EL (cell line): Measurements from ENCODE around the gene SDCCAG8.
A peak's percentile ranks its signal among the peaks of the same experiment; 100 is the strongest.
"Not testable (repeated sequence)": the region's sequence is repeated elsewhere in the genome, so short reads cannot be mapped to it uniquely, and the experiment has no call there.

Experiments used
- DNase-seq: peaks from one replicate; pipeline ENCODE4 v3.0.0-alpha.2; 2016

The SDCCAG8 gene

DNA sequence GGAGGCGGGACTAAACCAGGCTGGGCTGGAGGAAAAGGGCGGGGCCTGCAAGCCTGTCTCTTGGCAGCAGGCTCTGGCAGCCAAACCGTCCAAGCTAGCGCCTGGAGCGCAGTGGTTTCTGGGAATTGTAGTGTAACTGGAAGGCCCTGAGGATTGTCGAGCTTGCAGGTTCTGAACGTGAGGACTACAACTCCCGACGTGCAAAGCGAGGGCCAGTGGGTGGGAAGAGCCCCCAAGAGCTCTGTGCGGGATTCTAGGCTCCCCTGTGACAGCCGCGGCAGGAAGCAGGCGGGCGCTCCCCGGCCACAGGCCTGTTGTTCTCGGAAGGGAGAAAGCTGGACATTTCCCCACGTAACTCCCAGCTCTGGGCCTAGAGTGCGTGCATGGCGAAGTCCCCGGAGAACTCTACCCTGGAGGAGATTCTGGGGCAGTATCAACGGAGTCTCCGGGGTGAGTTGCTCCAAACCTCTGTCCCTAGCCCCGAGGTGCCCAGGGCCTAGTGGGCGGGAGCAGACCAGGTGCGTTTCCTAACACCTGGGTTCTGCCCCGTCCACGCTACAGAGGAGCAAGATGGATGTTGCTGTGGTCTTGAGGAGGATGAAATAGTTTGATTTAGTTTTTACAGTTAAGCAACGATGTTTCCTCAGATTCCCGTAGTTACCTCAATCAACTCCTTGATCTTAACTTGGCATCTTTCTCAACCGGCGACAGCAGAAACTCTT is at the start of gene SDCCAG8:
TSS of gene SDCCAG8 (plus strand) at position 251 of the 722 bp plus-strand sequence. CDS start at position 384, 133 bp downstream.
- DNase-seq = peak; percentile 100

DNA sequence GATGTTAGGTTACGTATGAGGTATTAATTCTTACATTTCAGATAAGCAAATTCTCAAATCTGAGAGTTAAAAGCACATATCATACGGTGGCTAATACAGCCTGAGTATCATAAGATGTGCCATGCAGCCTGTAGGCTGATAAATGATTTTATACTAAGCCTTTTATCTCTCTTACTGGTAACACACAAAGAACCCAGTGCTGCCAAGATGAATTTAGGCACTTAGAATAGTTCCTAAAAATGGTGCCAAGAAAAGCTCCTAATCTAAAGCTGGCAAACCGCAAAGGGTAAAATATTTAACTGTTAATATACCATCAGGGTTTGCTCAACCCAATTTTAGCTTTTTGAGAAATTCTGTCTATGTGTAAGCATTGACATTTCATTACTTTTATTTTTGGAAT is 43.9 kb upstream of the SDCCAG8 start:
- DNase-seq = not testable (repeated sequence)

DNA sequence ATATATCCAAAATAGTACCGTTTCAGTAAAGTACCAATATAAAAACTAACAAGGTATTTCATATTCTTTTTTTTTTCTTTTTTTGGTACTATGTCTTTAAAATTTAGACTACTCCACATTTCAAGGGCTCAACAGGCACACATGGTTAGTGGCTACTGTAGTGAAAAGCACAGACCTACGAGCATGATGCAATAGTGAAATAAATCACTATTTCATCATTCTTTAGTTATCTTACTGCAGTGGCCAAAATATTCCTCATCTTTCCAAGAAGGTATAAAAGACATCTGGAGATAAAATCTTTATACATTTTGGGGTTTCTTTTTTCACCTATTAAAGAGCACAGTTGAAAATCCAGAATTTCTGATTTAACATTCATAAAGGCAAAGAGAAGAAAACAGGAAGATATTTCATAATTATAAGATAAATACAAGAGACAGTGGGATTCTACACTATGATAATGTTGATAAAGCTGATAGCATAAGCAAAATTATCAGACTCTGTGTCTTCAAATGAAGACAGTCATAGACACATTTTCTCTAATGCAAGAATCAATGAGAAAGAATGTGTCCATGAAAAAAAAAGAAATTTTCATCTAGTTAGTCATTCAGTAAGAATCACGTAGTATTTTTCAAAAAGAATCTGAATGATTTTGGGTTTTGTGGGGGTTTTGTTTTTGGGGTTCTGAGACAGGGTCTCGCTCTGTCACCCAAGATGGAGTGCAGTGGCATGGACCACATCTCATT is 42.6 kb upstream of the SDCCAG8 start:
- peak; percentile 64 for DNase-seq

DNA sequence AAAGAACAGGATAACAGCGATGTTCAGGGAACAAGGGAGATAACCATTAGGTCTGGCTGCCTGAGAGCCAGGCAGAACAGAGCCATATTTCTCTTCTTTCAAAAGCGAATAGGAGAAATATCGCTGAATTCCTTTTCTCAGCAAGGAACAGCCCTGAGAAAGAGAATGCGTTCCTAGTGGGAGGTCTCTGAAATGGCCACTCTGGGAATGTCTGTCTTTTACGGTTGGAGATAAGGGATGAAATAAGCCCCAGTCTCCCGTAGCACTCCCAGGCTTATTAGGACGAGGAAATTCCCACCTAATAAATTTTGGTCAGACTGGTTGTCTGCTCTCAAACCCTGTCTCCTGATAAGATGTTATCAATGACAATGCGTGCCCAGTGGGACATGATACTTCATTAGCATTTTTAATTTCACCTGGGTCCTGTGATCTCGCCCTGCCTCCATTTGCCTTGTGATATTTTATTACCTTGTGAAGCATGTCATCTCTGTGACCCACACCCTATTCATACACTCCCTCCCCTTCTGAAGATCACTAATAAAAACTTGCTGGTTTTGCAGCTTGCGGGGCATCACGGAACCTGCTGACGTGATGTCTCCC is 40.5 kb upstream of the SDCCAG8 start:
- not testable (repeated sequence) for DNase-seq

DNA sequence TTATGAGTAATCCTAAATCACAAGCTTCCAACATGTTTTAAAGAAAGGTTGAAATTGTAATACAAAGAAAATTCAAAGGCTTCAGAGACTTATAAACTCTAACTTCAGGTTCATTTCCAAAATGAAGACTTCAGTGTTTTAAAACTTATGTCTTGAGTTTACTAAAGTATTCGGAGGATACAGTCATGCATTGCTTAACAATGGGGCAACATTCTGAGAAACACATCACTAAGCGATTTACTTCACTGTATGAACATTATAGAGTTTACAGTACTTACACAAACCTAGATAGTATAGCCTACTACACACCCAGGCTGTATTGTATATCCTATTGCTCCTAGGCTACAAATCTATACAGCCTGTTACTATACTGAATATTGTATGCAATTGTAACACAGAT is 39.1 kb upstream of the SDCCAG8 start:
- DNase-seq = no peak

DNA sequence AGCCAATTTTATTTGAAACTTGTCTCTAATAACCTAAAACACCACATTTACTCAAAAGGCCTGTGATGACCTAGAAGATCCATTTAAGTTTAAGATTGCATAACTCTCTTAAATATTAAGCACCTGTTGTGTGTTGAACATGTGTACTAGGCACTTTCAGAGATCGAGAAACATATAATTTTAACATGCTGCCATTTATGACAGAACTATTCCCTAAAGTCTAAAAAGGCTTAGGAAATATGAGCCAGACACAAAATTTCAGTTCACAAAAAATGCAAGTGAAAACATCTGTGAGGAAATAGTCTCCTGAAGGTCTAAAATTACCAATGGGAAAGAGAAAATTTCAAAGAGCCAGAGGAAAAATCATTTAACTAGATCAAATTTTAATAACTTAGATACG is 38.5 kb upstream of the SDCCAG8 start:
- DNase-seq = no peak

DNA sequence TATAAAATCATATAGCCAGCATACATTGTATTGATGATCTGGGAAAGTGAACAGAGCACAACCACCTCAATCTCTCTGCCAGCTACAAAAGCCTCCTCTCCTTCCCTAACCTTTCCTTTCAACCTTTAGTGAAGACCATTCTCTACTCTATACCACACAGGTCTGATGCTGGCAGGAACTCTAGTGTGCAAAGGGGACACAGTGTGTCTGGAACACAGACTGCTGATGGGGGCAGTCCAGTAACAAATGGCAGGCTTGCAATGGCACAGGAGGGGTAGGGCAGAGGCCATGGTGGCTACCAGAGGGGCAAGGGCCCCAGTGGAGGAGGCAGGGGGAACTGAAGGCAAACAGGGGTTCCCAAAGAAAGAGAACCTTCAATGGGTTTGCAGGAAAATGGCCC is 37.8 kb upstream of the SDCCAG8 start:
- DNase-seq = no peak

DNA sequence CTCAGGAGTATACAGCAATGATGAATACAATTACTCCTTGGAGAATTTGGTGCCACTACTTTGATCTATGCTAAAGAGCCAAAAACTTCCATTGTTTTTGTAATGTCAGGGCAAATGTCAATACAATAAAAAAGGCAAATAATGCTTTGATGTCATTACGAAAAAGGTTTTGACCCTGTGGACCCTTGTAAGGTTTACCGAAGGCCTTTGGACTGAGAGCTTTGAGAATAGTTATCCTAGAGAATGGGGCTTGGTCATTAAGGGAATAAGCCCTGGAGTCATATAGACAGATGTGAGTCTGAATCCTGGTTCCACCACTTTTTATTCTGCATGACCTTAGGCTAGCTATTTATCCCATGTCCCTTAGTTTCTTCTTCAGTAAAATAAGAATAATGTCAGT is 28.2 kb upstream of the SDCCAG8 start:
- no peak for DNase-seq

DNA sequence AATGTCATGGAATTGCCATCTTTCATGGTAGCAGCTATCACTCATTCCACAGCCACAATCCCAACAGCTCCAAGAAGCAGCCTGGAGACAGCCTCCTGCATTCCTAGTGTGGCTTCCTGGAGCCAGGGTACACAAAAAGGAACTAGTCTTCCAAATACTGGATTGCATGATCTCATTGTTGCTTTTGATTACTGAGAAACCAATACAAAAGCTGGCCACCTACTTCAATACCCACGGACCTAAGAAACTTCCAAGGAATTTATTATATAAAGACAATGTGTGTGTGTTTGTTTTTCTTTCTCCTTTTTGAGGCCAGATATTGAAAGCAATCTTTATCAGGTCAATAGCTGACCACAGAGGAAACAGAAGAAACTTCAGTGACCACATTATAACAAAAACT is 26.3 kb upstream of the SDCCAG8 start:
- DNase-seq = no peak

DNA sequence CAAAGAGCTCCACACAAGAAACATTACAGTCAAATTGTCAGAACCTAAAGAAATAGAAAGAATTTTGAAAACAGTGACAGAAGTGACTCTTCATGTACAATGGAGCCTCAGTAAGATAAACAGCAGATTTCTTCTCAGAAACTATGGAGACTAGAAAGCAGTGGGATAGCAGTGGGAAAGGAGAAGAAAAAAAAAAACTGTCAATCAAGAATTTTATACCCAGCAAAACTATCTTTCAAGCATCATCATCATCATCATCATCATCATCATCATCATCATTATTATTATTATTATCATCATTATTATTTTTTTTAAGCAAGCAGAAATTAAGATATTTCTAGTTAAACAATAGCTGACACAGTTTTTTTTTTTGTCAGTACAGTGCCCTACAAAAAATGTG is 24.9 kb upstream of the SDCCAG8 start:
- DNase-seq = no peak

DNA sequence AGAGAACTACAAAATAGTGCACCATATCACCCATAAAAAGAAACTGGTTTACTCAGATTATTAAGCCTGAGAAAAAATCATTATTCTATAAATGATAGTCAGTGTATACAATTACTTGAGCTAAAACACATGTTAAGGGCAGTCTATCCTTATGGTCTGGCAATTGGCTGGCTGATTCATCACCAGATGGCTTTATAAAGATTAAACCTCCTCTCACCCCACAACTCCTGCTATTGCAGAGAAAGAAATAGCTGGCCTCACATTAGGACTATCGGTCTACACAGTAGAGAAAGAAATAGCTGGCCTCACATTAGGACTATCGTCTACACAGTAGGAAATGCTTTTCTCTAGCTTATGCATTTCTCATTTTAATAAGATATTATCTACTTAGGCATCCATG is 21.9 kb upstream of the SDCCAG8 start:
- peak; percentile 48 for DNase-seq

DNA sequence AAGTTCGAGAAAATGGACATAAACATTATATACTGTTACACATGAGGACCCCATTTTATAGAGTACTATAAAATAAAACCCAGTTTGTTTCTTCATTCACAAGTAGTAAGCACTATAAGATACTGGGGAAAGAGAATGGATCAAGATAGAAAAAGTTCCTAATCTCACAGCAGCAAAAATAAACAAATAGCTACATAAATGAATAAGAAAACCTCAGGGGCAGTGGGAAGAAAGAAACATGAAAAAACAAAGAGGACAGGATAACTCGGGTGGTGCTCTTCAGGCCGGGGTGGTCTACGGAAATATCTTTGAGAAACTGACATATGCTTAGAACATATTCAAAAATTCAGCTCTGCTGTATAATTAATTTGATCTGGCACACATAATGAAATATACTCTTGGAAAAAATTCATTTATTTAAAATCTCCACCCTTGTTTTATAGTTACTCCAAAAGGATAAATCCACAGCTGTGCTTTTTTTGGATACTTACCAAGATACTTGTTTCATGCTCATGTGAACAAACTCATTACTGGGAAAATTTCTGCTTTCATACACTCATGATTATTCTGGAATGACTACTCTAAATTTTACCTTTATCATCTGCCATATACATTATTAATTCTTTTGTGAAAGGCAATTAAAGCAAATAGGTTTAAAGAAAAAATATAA is 20.7 kb upstream of the SDCCAG8 start:
- peak; percentile 32 for DNase-seq

DNA sequence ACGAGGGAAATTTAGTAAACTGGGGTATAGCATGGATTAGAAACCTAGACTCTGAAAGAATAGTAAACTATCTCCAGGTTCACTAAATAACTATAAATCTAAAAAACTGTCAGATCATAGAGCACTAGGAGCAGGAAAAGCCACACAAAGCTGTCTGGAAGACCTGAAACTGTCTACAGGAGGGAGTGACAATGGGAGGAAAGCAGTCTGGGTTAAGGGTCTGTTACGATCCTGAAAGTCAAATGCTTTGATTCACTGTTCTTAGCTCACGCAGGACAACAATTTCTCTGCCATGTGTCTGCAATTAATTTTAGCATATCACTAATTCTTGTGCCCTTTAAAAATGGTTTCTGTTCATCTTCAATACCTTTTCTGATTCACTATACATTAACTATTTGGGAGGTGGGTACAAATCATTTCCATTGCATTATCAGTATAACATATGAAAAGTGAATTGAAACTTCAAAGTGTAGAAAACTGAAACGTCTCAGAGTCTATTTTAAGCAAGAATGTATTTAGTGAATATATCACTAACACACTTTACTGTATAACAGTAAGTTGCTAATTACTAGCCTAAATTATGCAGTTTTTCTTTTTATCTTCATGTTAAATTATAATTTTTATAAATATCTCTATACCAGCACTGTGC is 19.1 kb upstream of the SDCCAG8 start:
- DNase-seq = no peak

DNA sequence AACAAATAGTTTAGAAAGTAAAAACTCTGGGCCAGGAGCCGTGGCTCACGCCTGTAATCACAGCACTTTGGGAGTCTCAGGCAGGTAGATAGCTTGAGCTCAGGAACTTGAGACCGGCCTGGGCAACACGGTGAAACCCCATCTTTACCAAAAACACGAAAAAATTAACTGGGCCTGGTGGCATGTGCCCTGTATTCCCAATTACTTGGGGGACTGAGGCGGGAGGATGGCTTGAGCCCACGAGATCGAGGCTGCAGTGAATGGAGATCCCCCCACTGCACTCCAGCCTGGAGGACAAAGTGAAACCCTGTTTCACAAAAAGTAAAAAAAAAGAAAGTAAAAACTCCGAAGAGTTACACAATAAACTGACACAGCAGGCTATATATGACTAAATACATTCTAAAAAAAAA is 11.4 kb upstream of the SDCCAG8 start:
- DNase-seq = no peak

DNA sequence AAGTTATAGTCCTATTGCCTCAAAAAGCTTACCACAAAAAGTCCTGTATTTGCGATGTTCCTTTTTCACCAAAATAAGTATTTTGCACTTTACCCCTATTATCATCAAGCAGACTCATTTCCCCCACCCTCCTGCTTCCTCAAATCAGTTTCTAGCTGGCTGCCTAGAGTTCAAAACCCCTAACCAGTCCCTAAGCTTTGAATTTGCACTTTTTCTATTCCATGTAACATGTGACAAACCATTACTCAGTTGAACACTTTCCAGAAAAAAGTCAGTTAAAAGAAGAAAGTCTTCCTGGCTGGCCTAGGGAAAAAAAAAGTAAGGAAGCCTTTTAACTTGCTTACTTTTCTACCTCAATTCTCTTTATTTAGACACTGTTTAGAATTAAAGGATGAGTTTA is 8.9 kb upstream of the SDCCAG8 start:
- DNase-seq = no peak

DNA sequence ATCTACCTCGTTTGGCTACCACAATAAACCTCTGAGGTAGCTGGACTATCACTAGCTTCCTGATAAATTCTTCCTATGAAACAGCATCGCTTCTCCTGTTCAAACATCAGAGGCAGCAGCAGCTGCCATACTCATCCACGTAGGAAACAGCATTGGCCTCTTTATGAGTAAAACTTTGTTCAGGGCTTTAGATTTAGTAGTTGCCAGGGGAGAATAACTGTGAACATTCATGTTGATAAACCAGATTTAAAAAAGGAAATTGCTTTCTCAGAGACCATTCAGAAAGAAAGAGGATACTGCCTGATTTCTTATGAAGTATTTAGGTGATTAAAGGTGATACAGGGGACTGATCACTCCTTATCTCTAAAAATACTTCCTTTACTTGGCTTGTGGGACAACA is 7.9 kb upstream of the SDCCAG8 start:
- DNase-seq = no peak

DNA sequence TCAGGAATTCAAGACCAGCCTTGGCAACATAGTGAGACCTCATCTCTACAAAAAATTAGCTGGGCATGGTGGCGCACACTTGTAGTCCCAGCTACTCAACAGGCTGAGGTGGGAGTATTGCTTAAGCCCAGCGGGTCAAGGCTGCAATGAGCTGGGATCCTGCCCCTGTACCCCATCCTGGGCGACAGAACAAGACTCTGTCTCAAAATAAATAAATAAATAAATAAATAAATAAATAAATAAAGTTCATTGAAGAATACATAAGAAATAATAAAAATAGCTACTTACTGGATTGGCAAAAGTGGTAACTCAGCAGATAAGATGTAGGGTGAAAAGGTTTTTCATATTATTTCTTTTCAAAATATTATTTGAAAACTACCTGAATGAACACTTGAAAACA is 6.6 kb upstream of the SDCCAG8 start:
- no peak for DNase-seq

DNA sequence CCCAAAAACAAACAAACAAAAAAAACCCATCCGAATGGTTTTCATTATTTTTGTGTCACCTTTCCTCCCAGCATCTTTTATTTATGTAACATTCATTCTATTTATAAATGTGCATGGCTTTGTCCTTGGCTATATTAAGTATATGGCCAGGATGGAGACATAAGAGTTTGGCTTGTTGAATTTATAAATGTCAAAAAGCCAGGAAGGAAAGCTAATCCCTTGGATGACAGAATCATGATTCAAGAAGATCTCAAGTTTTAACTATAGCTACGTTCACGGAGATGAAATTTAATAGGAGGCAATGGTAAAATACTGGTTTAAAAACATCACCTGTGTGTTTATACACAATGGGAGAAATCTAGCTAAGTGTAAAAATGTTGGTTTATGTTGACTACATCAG is 5.7 kb upstream of the SDCCAG8 start:
- no peak for DNase-seq

DNA sequence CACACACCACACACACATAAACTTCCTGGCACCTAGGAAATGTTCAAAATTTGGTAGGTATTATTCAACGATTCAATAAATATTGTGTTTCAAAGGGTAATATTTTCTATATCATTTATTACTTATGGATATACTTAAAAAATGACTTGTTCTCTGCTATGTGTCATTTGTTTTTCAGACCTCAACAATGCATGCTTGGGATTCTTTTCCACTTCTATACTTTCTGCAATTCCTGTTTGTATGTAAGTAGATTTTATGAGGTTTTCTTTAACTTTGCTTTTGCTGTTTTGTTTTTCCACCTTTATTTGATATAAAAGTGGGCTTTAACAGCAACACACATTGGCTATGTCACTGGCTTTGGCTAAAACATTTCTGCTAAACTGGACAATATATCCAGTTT is 4.3 kb upstream of the SDCCAG8 start:
- peak; percentile 38 for DNase-seq

DNA sequence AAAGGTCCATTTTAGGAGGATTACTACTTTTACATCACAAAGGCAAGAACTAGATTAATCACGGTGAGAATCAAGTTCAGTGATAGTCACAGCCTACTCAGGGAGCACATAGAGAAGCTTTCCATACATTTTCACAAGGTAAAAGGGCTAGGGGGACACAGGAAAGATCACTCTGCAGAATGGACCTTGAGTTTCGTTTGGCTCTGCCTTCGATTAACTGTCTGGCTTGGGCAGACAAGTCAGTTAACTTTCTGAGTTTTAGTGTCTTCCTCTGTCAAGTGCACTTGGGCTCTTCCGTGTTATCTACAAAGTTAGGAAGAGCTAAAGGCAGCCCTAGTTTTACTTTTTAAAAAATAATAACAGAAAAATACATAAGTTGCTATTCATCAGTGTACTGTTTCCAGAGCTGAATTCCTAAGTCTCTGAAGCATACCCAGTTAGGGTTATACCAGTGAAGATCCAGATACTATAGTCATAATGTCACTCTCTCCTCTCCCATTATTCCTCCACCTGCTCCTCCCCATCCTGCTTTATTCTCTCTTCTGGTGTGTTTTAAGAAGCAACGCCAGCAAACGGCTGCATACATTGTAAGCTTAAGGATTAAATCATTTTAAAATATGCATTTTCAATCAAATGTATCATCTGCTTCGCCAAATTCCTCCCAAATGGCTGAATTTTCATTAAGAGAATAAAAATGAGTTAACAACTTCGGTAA is 2.5 kb upstream of the SDCCAG8 start:
- peak; percentile 32 for DNase-seq

DNA sequence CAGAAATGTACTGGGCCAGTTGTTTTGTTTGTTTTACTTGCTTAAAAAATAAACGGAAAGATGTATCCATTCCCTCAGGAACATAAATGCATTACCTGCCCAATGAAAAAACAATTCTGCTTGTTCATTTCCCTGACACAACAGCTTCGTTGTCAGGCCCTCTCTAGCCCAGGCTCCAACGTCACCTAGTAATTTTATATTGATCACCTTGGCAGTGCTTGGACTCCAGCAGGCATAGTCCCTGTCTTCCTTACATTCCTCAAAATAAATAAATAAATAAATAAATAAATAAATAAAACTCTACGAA is 2.0 kb upstream of the SDCCAG8 start:
- peak; percentile 22 for DNase-seq

DNA sequence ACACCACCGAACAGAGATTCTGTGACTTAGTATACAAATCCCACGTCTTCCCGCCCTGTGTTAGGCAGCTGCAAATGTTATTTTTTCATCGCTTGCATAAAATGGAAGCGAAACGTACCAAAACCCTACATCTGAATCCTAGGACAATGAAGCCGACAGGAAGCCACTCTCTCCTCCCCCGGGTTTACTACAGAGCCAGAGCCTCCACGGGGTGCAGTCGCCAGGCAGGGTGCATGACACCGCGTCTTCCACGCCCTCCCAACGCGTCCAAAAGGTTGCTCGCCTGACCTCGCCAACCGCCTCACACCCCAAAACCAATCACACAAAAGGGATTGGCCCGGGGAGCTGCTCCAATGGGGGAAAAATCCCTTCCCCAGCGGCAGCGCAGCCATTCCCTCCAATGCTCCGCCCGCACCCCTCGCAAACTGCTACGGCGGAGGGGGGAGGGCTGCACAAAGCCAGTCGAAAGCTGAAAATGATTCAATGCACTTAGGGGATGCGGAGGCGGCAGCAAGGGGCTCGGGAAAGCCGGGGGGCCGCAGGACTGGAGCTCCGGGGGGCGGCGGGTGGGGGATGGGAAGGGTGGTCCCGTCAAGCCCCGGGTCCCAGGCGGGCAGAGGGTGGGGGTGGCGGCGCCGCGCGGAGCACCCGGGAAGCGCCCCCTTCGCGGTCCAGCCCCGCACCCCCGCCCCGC is 1.5 kb upstream of the SDCCAG8 start:
- peak; percentile 83 for DNase-seq
